NCI-H82 treated with DMSO at 0.1 percent for 48 hours (cell line): ENCODE results near the gene PCBP3.
A peak's percentile ranks its signal among the peaks of the same experiment; 100 is the strongest.
"Not testable (repeated sequence)": the region's sequence is repeated elsewhere in the genome, so short reads cannot be mapped to it uniquely, and the experiment has no call there.

Experiments used
- DNase-seq: peaks from one replicate; lab custom pipeline; 2025; ENCODE audit not compliant: unreplicated experiment; lab: John Stamatoyannopoulos, UW

PCBP3 gene

GRCh38 chr21:45954921-45955320 lies 311.4 kb downstream of the PCBP3 start:
- no peak for DNase-seq

- DNase-seq = no peak
These were observed 314.0 kb downstream of the PCBP3 start for GRCh38 chr21:45957551-45957950.

- DNase-seq = no peak
These were observed 314.6 kb downstream of the PCBP3 start for GRCh38 chr21:45957981-45958600.

- DNase-seq = no peak
These were observed 315.7 kb downstream of the PCBP3 start for GRCh38 chr21:45959182-45959581.

- DNase-seq = no peak
These were observed 316.4 kb downstream of the PCBP3 start for GRCh38 chr21:45959779-45960390.

- not testable (repeated sequence) for DNase-seq
These were observed 317.9 kb downstream of the PCBP3 start for GRCh38 chr21:45961408-45961807.

- no peak for DNase-seq
These were observed 319.2 kb downstream of the PCBP3 start for GRCh38 chr21:45962531-45963231.

GRCh38 chr21:45963232-45963570 lies 319.7 kb downstream of the PCBP3 start:
- no peak for DNase-seq

- DNase-seq = no peak
These were observed 321.1 kb downstream of the PCBP3 start for GRCh38 chr21:45964649-45965048.

- DNase-seq = no peak
These were observed 321.7 kb downstream of the PCBP3 start for GRCh38 chr21:45965084-45965809.

GRCh38 chr21:45966791-45967394 lies 323.4 kb downstream of the PCBP3 start:
- DNase-seq = no peak

GRCh38 chr21:45969921-45970673 lies 326.6 kb downstream of the PCBP3 start:
- no peak for DNase-seq

GRCh38 chr21:45970674-45971615 lies 327.4 kb downstream of the PCBP3 start:
- DNase-seq = no peak

GRCh38 chr21:45971616-45972352 lies 328.3 kb downstream of the PCBP3 start:
- DNase-seq = no peak

GRCh38 chr21:45972353-45972715 lies 328.8 kb downstream of the PCBP3 start:
- no peak for DNase-seq

GRCh38 chr21:45972716-45973474 lies 329.4 kb downstream of the PCBP3 start:
- DNase-seq = no peak

- DNase-seq = peak; percentile 7
These were observed 330.0 kb downstream of the PCBP3 start for GRCh38 chr21:45973475-45974072.
